Panc1 (cell line): ENCODE data around the gene COL23A1.

ENCODE experiments used
- TF ChIP-seq, protein P1 (sequence below): fragments of 450-650 bp; IDR thresholded peaks from 2 replicates; pipeline ENCODE4 v1.5.1; 2017; ENCODE audit warnings: mild to moderate bottlenecking
- TF ChIP-seq, protein P2 (sequence below), 2 experiments: IDR thresholded peaks; 2 replicates each; pipeline ENCODE4 v1.6.1; 2011 to 2012; ENCODE audit warnings: low read depth in 2 of 2, control low read depth in 1 of 2, low read length in 1 of 2, mild to moderate bottlenecking in 1 of 2, moderate library complexity in 1 of 2; ENCODE audit not compliant: insufficient read depth in 1 of 2

DNA sequence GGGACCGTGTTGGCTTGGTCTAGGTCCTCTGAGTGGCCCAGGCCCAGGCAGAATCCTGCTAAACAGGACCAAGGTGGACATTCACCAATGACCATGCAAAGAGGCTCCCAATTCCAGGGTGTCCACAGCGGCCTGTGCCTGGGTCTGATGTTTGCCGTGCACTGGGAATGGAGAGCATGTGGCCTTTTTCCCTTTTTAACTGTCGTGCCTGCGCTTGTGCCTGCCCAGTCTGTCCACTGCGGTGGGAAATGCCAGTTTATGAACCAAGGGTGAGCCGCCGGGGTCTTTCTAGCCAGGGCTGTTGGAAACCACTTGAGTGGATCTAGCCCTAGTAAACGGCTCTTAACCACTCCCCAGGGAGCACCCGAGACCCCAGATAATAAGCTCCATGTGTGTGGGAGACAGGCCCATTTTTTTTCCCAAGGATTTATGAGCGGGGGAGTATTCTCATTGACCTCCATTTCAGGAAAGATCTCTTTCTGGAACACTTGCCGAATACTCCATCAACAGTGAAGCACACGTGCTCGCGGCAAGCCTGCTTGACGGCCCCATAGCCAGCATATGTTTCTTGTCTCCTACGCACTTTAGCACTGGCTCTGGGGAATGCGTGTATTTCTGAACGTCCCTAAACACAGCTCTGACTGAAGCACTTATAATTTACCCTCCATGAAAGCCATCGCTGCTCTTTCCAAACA is 264.4 kb downstream of the COL23A1 start:
- TF ChIP-seq, protein P1, sequence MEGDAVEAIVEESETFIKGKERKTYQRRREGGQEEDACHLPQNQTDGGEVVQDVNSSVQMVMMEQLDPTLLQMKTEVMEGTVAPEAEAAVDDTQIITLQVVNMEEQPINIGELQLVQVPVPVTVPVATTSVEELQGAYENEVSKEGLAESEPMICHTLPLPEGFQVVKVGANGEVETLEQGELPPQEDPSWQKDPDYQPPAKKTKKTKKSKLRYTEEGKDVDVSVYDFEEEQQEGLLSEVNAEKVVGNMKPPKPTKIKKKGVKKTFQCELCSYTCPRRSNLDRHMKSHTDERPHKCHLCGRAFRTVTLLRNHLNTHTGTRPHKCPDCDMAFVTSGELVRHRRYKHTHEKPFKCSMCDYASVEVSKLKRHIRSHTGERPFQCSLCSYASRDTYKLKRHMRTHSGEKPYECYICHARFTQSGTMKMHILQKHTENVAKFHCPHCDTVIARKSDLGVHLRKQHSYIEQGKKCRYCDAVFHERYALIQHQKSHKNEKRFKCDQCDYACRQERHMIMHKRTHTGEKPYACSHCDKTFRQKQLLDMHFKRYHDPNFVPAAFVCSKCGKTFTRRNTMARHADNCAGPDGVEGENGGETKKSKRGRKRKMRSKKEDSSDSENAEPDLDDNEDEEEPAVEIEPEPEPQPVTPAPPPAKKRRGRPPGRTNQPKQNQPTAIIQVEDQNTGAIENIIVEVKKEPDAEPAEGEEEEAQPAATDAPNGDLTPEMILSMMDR: no peak
- TF ChIP-seq, protein P2, sequence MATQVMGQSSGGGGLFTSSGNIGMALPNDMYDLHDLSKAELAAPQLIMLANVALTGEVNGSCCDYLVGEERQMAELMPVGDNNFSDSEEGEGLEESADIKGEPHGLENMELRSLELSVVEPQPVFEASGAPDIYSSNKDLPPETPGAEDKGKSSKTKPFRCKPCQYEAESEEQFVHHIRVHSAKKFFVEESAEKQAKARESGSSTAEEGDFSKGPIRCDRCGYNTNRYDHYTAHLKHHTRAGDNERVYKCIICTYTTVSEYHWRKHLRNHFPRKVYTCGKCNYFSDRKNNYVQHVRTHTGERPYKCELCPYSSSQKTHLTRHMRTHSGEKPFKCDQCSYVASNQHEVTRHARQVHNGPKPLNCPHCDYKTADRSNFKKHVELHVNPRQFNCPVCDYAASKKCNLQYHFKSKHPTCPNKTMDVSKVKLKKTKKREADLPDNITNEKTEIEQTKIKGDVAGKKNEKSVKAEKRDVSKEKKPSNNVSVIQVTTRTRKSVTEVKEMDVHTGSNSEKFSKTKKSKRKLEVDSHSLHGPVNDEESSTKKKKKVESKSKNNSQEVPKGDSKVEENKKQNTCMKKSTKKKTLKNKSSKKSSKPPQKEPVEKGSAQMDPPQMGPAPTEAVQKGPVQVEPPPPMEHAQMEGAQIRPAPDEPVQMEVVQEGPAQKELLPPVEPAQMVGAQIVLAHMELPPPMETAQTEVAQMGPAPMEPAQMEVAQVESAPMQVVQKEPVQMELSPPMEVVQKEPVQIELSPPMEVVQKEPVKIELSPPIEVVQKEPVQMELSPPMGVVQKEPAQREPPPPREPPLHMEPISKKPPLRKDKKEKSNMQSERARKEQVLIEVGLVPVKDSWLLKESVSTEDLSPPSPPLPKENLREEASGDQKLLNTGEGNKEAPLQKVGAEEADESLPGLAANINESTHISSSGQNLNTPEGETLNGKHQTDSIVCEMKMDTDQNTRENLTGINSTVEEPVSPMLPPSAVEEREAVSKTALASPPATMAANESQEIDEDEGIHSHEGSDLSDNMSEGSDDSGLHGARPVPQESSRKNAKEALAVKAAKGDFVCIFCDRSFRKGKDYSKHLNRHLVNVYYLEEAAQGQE (IDR thresholded peaks at IDR 0.05; ENCODE audit: insufficient read depth in 1 of 2, low read depth in 2 of 2, low read length in 1 of 2): no peak
